Activated CD8-positive, alpha-beta memory T cell treated with anti-CD3 and anti-CD28 coated beads, Interleukin-2, amount 50 U/mL, for 1 hour (primary cell): ENCODE data around the gene SYCP2L.
"Not testable (repeated sequence)": the region's sequence is repeated elsewhere in the genome, so short reads cannot be mapped to it uniquely, and the experiment has no call there.

Source experiments
- DNase-seq: peaks from one replicate; pipeline ENCODE4 v3.0.0-alpha.2; 2020; ENCODE audit errors: extremely low read depth

Gene SYCP2L

GRCh38 chr6:10956776-10957175, 69.9 kb downstream of the SYCP2L start:
- no peak for DNase-seq

- DNase-seq: no peak
Observed at GRCh38 chr6:10957414-10957886, 70.6 kb downstream of the SYCP2L start.

GRCh38 chr6:10960171-10960570, 73.3 kb downstream of the SYCP2L start:
- DNase-seq: no peak

DNA sequence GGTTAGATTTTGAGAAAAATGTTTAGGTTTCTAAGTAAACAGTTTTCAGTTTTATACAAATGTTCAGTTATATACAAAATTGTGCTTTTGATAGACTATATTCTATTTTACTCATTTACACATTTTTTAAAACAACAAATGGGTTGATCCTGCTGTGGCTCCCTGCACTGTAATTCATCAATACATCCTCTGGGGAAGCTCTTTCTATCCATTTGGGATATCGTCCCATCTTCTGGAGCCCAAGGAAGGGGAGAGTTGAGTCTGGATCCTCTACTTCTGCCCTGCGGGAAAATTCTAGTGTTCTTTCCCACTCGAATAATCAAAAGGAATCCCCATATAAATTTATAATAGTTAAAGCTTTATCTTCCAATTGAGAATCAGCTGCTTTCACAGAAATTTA, 75.0 kb downstream of the SYCP2L start:
- no peak for DNase-seq

DNA sequence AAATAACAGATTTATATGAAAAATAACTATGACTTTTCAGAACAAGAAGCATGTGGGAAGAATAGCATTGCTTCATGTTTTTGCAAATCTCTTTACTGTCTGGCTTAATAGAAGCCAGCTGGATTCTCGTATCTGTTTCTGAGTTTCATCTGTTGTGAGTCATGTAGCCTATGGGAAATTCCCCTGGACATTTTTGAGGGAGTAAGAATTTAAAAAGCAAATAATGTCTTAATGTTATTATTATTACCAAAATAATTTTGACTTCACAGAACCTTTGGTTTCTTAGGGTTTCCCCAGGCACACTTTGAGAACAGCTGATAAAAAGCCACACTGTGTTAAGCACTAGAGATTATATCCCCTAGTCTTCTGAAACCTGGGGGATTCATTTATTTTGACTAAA, 75.8 kb downstream of the SYCP2L start:
- DNase-seq: no peak

DNA sequence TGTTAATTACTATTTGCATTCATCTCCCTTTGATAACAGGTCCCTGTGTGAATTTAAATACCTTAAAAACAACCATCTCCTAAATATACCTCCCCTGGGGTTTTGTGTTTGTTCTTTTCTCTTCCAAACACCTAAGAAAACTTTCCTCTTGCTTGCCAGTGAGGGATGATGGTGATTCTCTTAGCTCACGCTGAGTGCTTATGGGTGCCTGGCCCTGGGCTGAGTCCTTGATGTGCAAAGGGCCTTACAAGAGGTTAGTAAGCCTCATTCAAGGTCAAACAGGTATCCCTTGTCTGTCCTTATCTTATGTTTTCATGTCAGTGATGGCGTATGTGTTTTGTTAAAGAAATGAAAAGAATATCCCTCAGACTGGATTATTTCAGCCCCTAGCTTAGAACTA, 76.3 kb downstream of the SYCP2L start:
- no peak for DNase-seq

GRCh38 chr6:10964684-10965083, 77.8 kb downstream of the SYCP2L start:
- DNase-seq: no peak

- DNase-seq: no peak
Observed at GRCh38 chr6:10968776-10969175, 81.9 kb downstream of the SYCP2L start.

- DNase-seq: no peak
Observed at GRCh38 chr6:10970731-10971130, 83.9 kb downstream of the SYCP2L start.

- DNase-seq: no peak
Observed at GRCh38 chr6:10972196-10972595, 85.3 kb downstream of the SYCP2L start.

- no peak for DNase-seq
Observed at GRCh38 chr6:10976571-10976970, 89.7 kb downstream of the SYCP2L start.

DNA sequence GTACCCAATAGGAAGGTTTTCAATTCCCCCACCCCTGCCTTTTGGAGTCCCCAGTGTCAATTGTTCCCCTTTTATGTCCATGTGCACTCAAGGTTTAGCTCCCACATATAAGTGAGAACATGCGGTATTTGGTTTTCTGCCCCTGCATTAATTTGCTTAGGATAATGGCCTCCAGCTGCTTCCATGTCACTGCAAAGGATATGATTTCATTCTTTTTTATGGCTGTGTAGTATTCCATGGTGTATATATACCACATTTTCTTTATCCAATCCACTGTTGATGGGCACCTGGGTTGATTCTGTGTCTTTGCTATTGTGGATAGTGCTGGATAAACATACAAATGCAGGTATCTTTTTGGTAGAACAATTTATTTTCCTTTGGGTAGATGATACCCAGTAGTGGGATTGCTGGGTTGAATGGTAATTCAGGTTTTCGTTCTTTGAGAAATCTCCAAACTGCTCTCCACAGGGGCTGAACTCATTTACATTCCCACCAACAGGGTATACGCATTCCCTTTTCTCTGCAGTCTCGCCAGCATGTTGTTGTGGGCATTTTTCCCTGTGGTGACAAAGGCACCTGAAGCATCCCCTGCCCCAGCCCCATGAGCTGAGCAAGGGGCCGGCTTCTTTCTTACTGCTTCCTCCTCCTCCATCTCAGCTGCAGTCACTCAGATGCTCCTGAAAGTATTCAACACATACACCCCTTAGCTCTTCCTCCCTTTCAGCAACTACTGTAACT, 90.5 kb downstream of the SYCP2L start:
- DNase-seq: no peak

GRCh38 chr6:10979603-10980002, 92.8 kb downstream of the SYCP2L start:
- DNase-seq: no peak

DNA sequence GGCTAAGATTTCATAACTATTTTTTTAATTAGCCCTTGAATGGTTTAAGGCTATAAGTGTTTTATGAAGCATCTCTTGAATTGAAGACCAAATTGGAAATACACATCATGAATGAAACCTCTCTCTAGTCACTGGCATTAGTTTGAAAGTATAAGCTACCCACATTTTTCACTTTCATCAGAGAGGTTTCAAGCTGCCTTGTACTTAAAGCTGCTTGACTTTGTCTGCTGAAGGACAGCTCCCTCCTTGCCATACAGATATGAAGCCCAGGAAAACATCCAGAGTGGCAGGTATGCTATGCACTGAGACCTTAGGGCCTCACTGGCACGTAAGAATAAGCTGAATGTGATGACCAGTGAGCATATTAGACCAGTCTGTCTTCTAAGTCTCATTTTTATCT, 94.6 kb downstream of the SYCP2L start:
- DNase-seq: no peak

DNA sequence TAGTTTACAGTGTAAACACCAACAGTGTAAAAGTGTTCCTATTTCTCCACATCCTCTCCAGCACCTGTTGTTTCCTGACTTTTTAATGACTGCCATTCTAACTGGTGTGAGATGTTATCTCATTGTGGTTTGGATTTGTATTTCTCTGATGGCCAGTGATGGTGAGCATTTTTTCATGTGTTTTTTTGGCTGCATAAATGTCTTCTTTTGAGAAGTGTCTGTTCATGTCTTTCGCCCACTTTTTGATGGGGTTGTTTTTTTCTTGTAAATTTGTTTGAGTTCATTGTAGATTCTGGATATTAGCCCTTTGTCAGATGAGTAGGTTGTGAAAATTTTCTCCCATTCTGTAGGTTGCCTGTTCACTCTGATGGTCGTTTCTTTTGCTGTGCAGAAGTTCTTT, 98.1 kb downstream of the SYCP2L start:
- not testable (repeated sequence) for DNase-seq

DNA sequence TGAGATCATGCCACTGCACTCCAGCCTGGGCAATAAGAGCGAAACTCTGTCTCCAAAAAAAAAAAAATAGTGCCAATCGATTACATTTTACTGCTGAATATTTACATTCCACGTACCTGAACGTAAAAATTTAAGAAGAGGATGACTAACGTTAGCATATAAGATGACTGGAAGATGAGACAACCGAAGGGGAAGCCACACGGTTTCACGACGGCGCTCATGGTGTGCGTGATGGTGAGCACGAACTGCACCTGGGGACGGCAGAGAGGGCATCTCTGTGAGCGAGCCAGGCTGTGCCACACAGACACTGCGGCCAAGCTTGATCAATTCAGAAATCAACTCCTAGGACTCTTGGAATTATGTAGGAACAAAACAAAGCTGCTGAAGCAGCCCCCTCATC, 102.7 kb downstream of the SYCP2L start:
- DNase-seq: no peak

DNA sequence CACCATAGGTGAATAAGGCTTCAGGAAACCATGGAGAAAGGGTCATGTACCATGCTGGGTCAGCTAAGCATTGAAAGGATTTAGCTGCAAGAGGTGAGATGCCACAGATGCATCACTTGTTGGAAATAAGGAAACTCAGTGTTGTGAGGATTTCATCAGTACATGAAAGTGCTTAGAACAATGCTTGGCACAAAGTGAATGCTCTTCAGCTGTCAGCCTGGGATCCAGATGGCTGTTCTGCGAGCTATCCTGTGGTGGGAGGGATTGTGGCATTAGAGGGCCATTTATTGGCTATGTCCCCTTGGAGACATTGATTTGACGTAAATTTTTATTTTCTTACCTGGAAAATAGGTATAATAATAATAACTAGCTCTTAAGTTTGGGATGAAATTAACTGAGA, 104.3 kb downstream of the SYCP2L start:
- DNase-seq: no peak

DNA sequence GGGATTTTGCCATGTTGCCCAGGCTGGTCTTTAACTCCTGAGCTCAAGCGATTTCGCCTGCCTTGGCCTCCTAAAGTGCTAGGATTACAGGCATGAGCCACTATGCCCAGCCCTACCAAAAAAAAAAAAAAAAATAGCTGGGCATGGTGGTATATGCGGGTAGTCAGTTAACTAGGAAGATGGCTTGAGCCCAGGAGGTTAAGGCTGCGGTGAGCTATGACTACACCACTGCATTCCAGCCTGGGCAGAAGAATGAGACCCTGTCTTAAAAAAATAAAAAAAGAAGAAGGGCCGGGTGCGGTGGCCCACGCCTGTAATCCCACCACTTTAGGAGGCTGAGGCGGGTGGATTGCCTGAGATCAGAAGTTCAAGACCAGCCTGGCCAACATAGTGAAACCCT, 107.0 kb downstream of the SYCP2L start:
- no peak for DNase-seq

- no peak for DNase-seq
Observed at GRCh38 chr6:10995114-10995707, 108.4 kb downstream of the SYCP2L start.

- no peak for DNase-seq
Observed at GRCh38 chr6:10999994-11000393, 113.1 kb downstream of the SYCP2L start.

DNA sequence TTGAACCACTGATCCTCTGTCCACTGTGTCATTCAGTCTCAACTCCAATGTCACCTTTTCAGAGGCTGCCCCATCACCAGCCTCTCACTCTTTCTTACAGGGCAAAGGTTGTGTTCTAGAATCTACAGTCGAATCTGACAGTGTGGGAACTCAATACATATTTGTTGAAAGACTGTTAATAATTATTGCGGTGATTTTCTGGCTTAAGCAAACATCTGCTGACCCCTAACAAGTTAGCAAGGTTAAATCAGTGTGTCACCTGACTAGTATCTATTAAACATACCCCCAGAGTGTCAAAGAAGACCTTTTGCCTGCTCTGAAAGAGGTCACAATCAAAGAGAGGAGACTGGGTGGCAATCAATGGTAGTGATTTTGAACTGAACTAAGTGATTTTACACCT, 115.3 kb downstream of the SYCP2L start:
- no peak for DNase-seq

DNA sequence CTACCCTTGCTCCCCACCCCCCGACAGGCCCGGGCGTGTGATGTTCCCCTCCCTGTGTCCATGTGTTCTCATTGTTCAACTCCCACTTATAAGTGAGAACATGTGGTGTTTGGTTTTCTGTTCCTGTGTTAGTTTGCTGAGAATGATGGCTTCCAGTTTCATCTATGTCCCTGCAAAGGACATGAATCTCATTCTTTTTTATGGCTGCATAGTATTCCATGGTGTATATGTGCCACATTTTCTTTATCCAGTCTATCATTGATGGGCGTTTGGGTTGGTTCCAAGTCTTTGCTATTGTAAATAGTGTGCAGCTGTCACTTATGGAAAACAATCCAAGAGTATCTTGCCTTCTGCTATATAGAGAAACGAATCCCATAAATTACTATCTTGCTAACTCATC, 116.4 kb downstream of the SYCP2L start:
- DNase-seq: not testable (repeated sequence)

GRCh38 chr6:11006061-11006460, 119.2 kb downstream of the SYCP2L start:
- DNase-seq: no peak
